ENCODE measurements around the gene SPACA6. TPM values are rescaled to one million over a fixed set of nuclear protein-coding genes. Genes with fewer than 3 reads are reported as not detected.
A peak's percentile ranks its signal among the peaks of the same experiment; 100 is the strongest.

Gene SPACA6
- total RNA-seq, 1 donor = 1.8 TPM

GRCh38 chr19:51695702-51696315 is 2.7 kb downstream of the SPACA6 start:
- Histone ChIP-seq H3K9me3 (ENCODE audit: low read depth, low read length) (no peaks in the 10 kb centered on the region), H3K4me3 (ENCODE audit: low read length) (no peak overlapping the region), H3K27me3 (ENCODE audit: insufficient read depth, low read length) (no peaks in the 10 kb centered on the region), H3K4me1 (ENCODE audit: insufficient read depth, low read length) (no peaks in the 10 kb centered on the region)

GRCh38 chr19:51696606-51697005 is 3.5 kb downstream of the SPACA6 start:
- Histone ChIP-seq H3K4me3 (ENCODE audit: low read length) (no peak overlapping the region), H3K9me3 (ENCODE audit: low read depth, low read length) (no peaks in the 10 kb centered on the region), H3K27me3 (ENCODE audit: insufficient read depth, low read length) (peaks cover 2% of the 10 kb centered on the region), H3K4me1 (ENCODE audit: insufficient read depth, low read length) (no peaks in the 10 kb centered on the region)

DNA sequence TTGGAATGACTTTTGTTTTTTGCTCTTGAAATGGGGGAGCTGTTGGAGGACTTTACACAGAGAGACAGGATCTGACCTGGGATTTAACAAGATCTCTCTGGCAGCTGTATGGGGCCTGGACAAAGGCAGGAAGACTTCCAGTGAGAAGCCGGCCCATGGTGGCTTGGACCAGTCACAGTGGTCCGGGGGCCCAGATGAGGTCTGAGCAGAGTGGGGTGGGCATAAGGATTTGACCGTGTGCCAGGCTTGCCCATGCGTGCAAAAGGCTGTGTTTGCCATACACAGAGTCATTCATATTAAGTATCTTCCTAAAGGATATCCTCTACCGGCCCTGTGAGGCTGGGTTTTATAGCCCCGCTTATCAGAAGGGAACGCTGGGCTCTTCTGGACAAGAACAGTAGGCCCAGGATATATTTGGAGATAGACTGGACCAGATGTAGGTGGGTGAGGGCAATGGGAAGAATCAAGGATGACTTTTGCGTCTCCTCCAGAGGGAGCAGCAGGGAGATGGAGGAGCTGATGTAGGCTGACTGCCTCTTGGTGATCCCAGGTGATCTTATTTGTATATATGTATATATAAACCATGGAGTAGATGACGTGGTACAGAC is 4.1 kb downstream of the SPACA6 start:
- peaks cover 4% of the 10 kb centered on the region for H3K27me3 ChIP-seq (ENCODE audit: insufficient read depth, low read length)
- no peaks in the 10 kb centered on the region for H3K9me3 ChIP-seq (ENCODE audit: low read depth, low read length)
- H3K4me3 ChIP-seq (ENCODE audit: low read length) = no peak overlapping the region
- peaks cover 3% of the 10 kb centered on the region for H3K4me1 ChIP-seq (ENCODE audit: insufficient read depth, low read length)

DNA sequence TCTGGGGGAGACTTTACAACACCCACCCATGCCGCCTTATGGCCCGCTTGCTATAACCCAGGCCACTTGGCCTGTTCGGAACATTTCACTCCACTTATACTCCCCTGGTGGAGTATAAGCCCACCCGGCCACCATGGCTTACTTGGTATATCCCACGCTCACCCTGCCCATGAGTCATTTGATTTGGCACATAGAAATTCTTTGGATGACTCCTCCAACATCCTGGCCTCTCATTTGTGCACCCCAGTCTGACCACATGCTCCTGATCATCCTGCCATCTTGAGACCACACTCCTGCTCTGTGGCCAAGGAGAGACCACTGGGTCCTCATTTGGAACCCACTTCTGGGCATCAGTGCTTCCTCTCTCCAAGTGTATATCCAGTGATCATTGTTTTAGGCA is 5.2 kb downstream of the SPACA6 start:
- Histone ChIP-seq H3K4me1 (ENCODE audit: insufficient read depth, low read length) (peaks cover 13% of the 10 kb centered on the region), H3K27me3 (ENCODE audit: insufficient read depth, low read length) (peaks cover 13% of the 10 kb centered on the region)

GRCh38 chr19:51699170-51699569 is 6.0 kb downstream of the SPACA6 start:
- H3K4me3 ChIP-seq (ENCODE audit: low read length) = no peak overlapping the region
- H3K4me1 ChIP-seq (ENCODE audit: insufficient read depth, low read length) = peaks cover 17% of the 10 kb centered on the region
- H3K27me3 ChIP-seq (ENCODE audit: insufficient read depth, low read length) = peaks cover 13% of the 10 kb centered on the region
- H3K9me3 ChIP-seq (ENCODE audit: low read depth, low read length) = no peaks in the 10 kb centered on the region

More for the DNA sequence above, 5.2 kb downstream of the SPACA6 start:
- Histone ChIP-seq H3K4me3 (ENCODE audit: low read length) (no peak overlapping the region), H3K9me3 (ENCODE audit: low read depth, low read length) (no peaks in the 10 kb centered on the region)

DNA sequence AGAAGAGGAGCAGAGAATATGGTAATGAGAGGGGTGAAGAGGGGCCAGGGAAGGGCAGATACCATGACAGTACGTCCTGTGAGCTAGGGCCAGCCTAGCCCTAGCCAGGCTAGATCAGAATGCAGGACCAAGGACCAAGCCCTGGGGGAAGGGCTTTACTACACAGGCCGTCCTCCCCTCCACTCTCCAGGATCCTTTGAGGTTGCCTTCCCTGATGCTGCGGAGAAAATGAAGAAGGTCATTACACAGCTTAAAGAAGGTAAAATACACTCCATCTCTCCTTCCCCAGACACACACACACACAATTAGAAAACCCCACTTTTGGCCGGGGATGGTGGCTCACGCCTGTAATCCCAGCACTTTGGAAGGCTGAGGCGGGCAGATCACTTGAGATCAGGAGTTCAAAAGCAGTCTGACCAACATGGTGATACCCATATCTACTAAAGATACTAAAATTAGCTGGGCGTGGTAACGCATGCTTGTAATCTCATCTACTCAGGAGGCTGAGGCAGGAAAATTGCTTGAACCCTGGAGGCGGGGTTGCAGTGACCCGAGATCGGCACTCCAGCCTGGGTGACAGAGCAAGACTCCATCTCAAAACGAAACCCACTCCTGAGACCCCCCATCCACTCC is 8.5 kb downstream of the SPACA6 start:
- peaks cover 13% of the 10 kb centered on the region for H3K27me3 ChIP-seq (ENCODE audit: insufficient read depth, low read length)
- peaks cover 28% of the 10 kb centered on the region for H3K4me1 ChIP-seq (ENCODE audit: insufficient read depth, low read length)
- no peak overlapping the region for H3K4me3 ChIP-seq (ENCODE audit: low read length)
- H3K9me3 ChIP-seq (ENCODE audit: low read depth, low read length) = no peaks in the 10 kb centered on the region

DNA sequence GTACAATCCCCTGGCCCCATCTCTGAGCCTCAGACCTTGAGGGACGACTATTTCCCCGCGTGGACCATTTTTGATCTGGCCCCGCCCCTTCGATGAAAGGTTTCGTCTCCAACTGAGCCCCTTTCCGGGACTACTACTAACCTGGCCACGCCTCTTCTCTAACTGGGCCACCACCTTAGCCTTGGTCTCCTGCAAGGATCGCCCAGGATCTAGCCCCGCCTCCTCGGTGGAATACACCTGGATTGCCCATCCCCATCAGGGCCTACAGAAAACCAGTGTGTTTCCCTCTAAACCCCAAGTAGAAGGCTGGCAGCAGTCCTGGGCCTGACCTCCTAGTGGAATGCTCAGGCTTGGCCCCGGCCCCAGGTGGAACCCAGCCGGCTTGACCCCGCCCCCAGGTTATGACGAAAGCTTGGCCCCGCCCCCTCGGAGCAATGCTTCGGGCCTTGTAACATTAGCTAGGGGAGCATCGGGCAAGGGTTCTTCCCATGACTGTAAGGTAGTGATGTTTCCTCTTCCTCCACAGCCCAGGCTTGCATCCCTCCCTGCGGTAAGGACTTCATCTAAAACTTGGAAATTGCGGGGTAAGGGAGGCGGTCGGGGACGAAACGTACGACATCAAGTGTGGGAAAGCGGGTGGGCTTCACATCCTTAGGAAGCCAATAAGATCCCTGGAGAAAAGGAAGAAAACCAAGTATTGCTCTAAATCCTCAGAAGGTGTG is 9.1 kb downstream of the SPACA6 start:
- Histone ChIP-seq H3K4me1 (ENCODE audit: insufficient read depth, low read length) (peaks cover 28% of the 10 kb centered on the region), H3K4me3 (ENCODE audit: low read length) (no peak overlapping the region), H3K27me3 (ENCODE audit: insufficient read depth, low read length) (peaks cover 13% of the 10 kb centered on the region), H3K9me3 (ENCODE audit: low read depth, low read length) (no peaks in the 10 kb centered on the region)

GRCh38 chr19:51702825-51703574 is 9.9 kb downstream of the SPACA6 start:
- Histone ChIP-seq H3K4me3 (ENCODE audit: low read length) (peak overlapping the region; percentile 85), H3K4me1 (ENCODE audit: insufficient read depth, low read length) (peaks cover 28% of the 10 kb centered on the region), H3K27me3 (ENCODE audit: insufficient read depth, low read length) (peaks cover 13% of the 10 kb centered on the region), H3K9me3 (ENCODE audit: low read depth, low read length) (no peaks in the 10 kb centered on the region)

GRCh38 chr19:51703575-51704515 is 10.7 kb downstream of the SPACA6 start:
- Histone ChIP-seq H3K9me3 (ENCODE audit: low read depth, low read length) (no peaks in the 10 kb centered on the region), H3K27me3 (ENCODE audit: insufficient read depth, low read length) (peaks cover 13% of the 10 kb centered on the region), H3K4me3 (ENCODE audit: low read length) (peak overlapping the region; percentile 85), H3K4me1 (ENCODE audit: insufficient read depth, low read length) (peaks cover 28% of the 10 kb centered on the region)

- H3K4me3 ChIP-seq (ENCODE audit: low read length) = peak overlapping the region; percentile 85
- peaks cover 28% of the 10 kb centered on the region for H3K4me1 ChIP-seq (ENCODE audit: insufficient read depth, low read length)
- H3K9me3 ChIP-seq (ENCODE audit: low read depth, low read length) = no peaks in the 10 kb centered on the region
- peaks cover 13% of the 10 kb centered on the region for H3K27me3 ChIP-seq (ENCODE audit: insufficient read depth, low read length)
These were observed 11.5 kb downstream of the SPACA6 start for GRCh38 chr19:51704626-51705025.

DNA sequence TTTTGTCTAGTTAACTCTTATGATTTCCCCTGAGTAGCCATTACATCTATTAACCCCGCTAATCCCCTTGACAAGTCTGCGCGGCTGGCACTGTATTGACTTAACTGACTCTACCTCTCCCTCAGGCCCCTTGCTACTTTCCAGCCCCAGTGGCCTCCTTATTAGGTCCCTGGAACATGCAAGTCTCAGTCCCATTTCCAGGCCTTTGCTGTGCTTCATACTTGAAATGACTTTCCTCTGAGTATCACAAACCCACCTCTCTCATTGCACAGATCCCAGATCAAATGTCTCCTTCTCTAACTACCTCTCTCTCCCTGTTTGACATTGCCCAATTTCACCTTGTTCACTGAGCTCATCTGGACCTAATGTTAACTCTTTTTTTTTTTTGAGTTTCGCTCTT is 13.2 kb downstream of the SPACA6 start:
- Histone ChIP-seq H3K4me1 (ENCODE audit: insufficient read depth, low read length) (peaks cover 28% of the 10 kb centered on the region), H3K4me3 (ENCODE audit: low read length) (no peak overlapping the region), H3K27me3 (ENCODE audit: insufficient read depth, low read length) (peaks cover 13% of the 10 kb centered on the region), H3K9me3 (ENCODE audit: low read depth, low read length) (no peaks in the 10 kb centered on the region)

- H3K27me3 ChIP-seq (ENCODE audit: insufficient read depth, low read length) = peaks cover 11% of the 10 kb centered on the region
These were observed 13.8 kb downstream of the SPACA6 start for GRCh38 chr19:51706885-51707284.

DNA sequence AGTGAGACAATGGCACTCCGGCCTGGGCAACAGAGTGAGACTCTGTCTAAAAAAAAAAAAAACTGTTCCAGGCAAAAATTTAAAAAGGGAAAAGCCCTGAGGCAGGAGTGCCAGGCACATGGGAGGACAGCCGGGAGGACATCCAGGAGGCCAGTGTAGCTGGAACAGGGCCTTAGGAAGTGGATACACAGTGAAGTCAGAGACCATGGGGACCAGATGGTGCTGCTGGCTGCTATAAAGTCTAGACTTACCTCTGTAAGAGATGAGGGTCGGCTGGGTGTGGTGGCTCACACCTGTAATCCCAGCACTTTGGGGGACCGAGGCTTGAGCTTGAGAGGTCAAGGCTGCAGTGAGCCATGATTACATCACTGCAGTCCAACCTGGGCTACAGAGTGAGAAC is 15.7 kb downstream of the SPACA6 start:
- Histone ChIP-seq H3K4me3 (ENCODE audit: low read length) (no peak overlapping the region), H3K9me3 (ENCODE audit: low read depth, low read length) (no peaks in the 10 kb centered on the region), H3K27me3 (ENCODE audit: insufficient read depth, low read length) (no peaks in the 10 kb centered on the region), H3K4me1 (ENCODE audit: insufficient read depth, low read length) (peaks cover 19% of the 10 kb centered on the region)

More at GRCh38 chr19:51706885-51707284, 13.8 kb downstream of the SPACA6 start:
- no peak overlapping the region for H3K4me3 ChIP-seq (ENCODE audit: low read length)
- no peaks in the 10 kb centered on the region for H3K9me3 ChIP-seq (ENCODE audit: low read depth, low read length)
- peaks cover 28% of the 10 kb centered on the region for H3K4me1 ChIP-seq (ENCODE audit: insufficient read depth, low read length)

DNA sequence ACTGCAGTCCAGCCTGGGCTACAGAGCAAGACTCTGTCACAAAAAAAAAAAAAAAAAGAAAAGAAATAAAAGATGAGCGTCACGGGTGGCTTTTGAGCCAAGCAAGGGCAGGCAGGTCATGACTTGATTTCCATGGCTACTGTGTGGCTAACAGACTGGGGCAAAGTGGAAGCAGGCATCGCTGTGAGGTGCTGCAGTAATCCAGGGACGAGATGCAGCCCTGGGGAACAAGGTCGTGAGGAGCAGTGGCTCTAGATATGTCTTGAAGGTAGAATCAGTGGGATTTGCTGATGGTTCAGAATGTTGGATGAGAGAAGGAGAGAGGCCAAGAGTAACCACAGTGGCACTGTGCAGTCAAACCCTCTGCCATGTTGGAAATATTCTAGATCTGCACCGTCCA is 16.4 kb downstream of the SPACA6 start:
- Histone ChIP-seq H3K4me3 (ENCODE audit: low read length) (no peak overlapping the region), H3K27me3 (ENCODE audit: insufficient read depth, low read length) (no peaks in the 10 kb centered on the region), H3K4me1 (ENCODE audit: insufficient read depth, low read length) (peaks cover 16% of the 10 kb centered on the region), H3K9me3 (ENCODE audit: low read depth, low read length) (no peaks in the 10 kb centered on the region)
